HepG2 (cell line): ENCODE results near the gene ZIC4. TPM values are rescaled to one million over a fixed set of nuclear protein-coding genes. Genes with fewer than 3 reads are reported as not detected.

ENCODE experiments used
- ATAC-seq: fragments of 200-7000 bp; cut with Tn5 transposase; 3 replicates; pipeline ENCODE4 v1.9.1; 2020; ENCODE audit warnings: mild to moderate bottlenecking, moderate library complexity
- BruUV-seq: library from RNA; stranded (reverse); fragments of 400-500 nt; replicated peaks from 2 replicates; lab custom pipeline; 2021; lab: Mats Ljungman, UMichigan
- CTCF ChIA-PET: fragments of 300-600 bp; formaldehyde crosslinking; extraction: SDS; loops from one replicate; lab custom pipeline; 2021; ENCODE audit warnings: low total read pairs, inconsistent platforms, low intra/inter-chr PET ratio; lab: Yijun Ruan, JAX
- POLR2A ChIA-PET: fragments of 350-600 bp; sonication (Branson Sonifier 250); formaldehyde crosslinking; loops from one replicate; lab custom pipeline; 2020; ENCODE audit warnings: antibody characterized with exemption, inconsistent platforms; lab: Yijun Ruan, JAX
- DNase-seq: peaks from one replicate; pipeline ENCODE4 v3.0.0-alpha.2; 2015; ENCODE audit warnings: low spot score
- FAIRE-seq: peaks from 3 replicates; lab custom pipeline; 2011; peaks lifted over from hg19 to GRCh38; lab: Jason Lieb, UNC
- H2AFZ ChIP-seq: one replicate; pipeline ENCODE4 v1.6.1; 2011; ENCODE audit warnings: low read length, inconsistent platforms
- H3K27ac ChIP-seq: fragments of 300-600 bp; 3 replicates; pipeline ENCODE4 v1.8.0; 2011; ENCODE audit warnings: mixed run types, mild to moderate bottlenecking, mixed read lengths, low read length, inconsistent platforms; ENCODE audit not compliant: insufficient read depth; ENCODE audit errors: extremely low read length
- H3K27me3 ChIP-seq, 2 experiments: fragments of 200-600 bp in 1 of 2; 2 replicates in 1 of 2; 3 replicates in 1 of 2; pipeline versions ENCODE4 v1.6.0 to v1.8.0; 2011; ENCODE audit warnings: low read length in 2 of 2, mild to moderate bottlenecking in 2 of 2, moderate library complexity in 2 of 2, inconsistent platforms in 1 of 2; ENCODE audit not compliant: insufficient read depth in 2 of 2, control insufficient read depth in 1 of 2
- H3K36me3 ChIP-seq, 2 experiments: fragments of 200-600 bp in 1 of 2; replicated peaks in 1 of 2; 2 replicates in 1 of 2; 3 replicates in 1 of 2; pipeline versions ENCODE4 v1.5.1 to v1.8.0; 2011; ENCODE audit warnings: low read length in 2 of 2, inconsistent platforms in 1 of 2; ENCODE audit not compliant: insufficient read depth in 2 of 2, control insufficient read depth in 1 of 2
- H3K4me1 ChIP-seq: 2 replicates; pipeline ENCODE4 v1.5.1; 2012; ENCODE audit warnings: low read length, inconsistent platforms; ENCODE audit not compliant: insufficient read depth
- H3K4me2 ChIP-seq: 2 replicates; pipeline ENCODE4 v1.6.0; 2011; ENCODE audit warnings: low read depth, low read length, inconsistent platforms
- H3K4me3 ChIP-seq, 3 experiments: fragments of 200-600 bp in 1 of 3; sonication (generic), shearing (Covaris generic) in 1 of 3; replicated peaks in 1 of 3; 2 replicates each; pipeline ENCODE4 v1.5.1; 2011 to 2016; ENCODE audit warnings: low read length in 3 of 3, inconsistent platforms in 2 of 3, low read depth in 2 of 3, mild to moderate bottlenecking in 2 of 3, control low read depth in 1 of 3, mixed read lengths in 1 of 3; ENCODE audit not compliant: insufficient read depth in 1 of 3
- H3K79me2 ChIP-seq: one replicate; pipeline ENCODE4 v1.6.1; 2011; ENCODE audit warnings: low read length, inconsistent platforms; ENCODE audit not compliant: insufficient read depth
- H3K9ac ChIP-seq: 2 replicates; pipeline ENCODE4 v1.6.0; 2011; ENCODE audit warnings: mild to moderate bottlenecking, low read depth, low read length, inconsistent platforms; ENCODE audit not compliant: insufficient read depth
- H3K9me3 ChIP-seq: 2 replicates; pipeline ENCODE4 v1.5.1; 2012; ENCODE audit warnings: mild to moderate bottlenecking, low read length
- H4K20me1 ChIP-seq: 2 replicates; pipeline ENCODE4 v1.6.0; 2011; ENCODE audit warnings: inconsistent platforms, mild to moderate bottlenecking, low read length, moderate library complexity; ENCODE audit not compliant: insufficient read depth
- ADNP ChIP-seq: sonication (generic); formaldehyde crosslinking; IDR thresholded peaks from 2 replicates; pipeline ENCODE4 v1.4.0; 2020; ENCODE audit warnings: missing genetic modification reagents
- CBX1 ChIP-seq: IDR thresholded peaks from one replicate; pipeline ENCODE4 v1.6.1; 2016; ENCODE audit warnings: antibody characterized with exemption, low read depth
- HNRNPH1 ChIP-seq: fragments of 200-400 bp; formaldehyde crosslinking; optimal IDR thresholded peaks from 2 replicates; pipeline ENCODE3; 2017; ENCODE audit warnings: mild to moderate bottlenecking, low read depth, low read length
- MTA1 ChIP-seq: sonication (generic); formaldehyde crosslinking; IDR thresholded peaks from 2 replicates; pipeline ENCODE4 v1.4.0; 2020; ENCODE audit warnings: missing genetic modification reagents, mild to moderate bottlenecking, borderline replicate concordance
- REST ChIP-seq, 2 experiments: IDR thresholded peaks; 2 replicates each; pipeline ENCODE4 v1.6.1; 2011 to 2012; ENCODE audit warnings: low read length in 2 of 2, borderline replicate concordance in 1 of 2, low read depth in 1 of 2, mild to moderate bottlenecking in 1 of 2, moderate library complexity in 1 of 2
- RXRA ChIP-seq: sonication (generic); formaldehyde crosslinking; IDR thresholded peaks from 2 replicates; pipeline ENCODE4 v1.5.1; 2020; ENCODE audit warnings: missing genetic modification reagents
- SIN3B ChIP-seq: fragments of 150-350 bp; IDR thresholded peaks from 2 replicates; pipeline ENCODE4 v1.6.1; 2014; ENCODE audit warnings: low read length
- SMAD3 ChIP-seq: sonication (generic); formaldehyde crosslinking; IDR thresholded peaks from 2 replicates; pipeline ENCODE4 v1.4.0; 2020; ENCODE audit warnings: missing genetic modification reagents
- ZMYM4 ChIP-seq: sonication (generic); formaldehyde crosslinking; IDR thresholded peaks from 2 replicates; pipeline ENCODE4 v1.8.1; 2023; ENCODE audit warnings: mild to moderate bottlenecking, missing genetic modification reagents
- ZNF33A ChIP-seq: sonication (generic); formaldehyde crosslinking; IDR thresholded peaks from 2 replicates; pipeline ENCODE4 v1.5.1; 2020; ENCODE audit warnings: missing genetic modification reagents, mild to moderate bottlenecking, moderate library complexity, borderline replicate concordance
- ZNF510 ChIP-seq: sonication (generic); formaldehyde crosslinking; IDR thresholded peaks from 2 replicates; pipeline ENCODE4 v1.4.0; 2020; ENCODE audit warnings: low read depth, mild to moderate bottlenecking, missing genetic modification reagents
- ZNF7 ChIP-seq: IDR thresholded peaks from 2 replicates; pipeline ENCODE4 v1.6.1; 2016; ENCODE audit warnings: missing biosample characterization, missing genetic modification reagents
- WGBS: methylation state at CpG from one replicate; pipeline ENCODE4 v1.1.6; 2017; ENCODE audit warnings: low lambda C conversion rate; 5-methylcytosine and 5-hydroxymethylcytosine counted together
- in situ Hi-C: cut with HindIII; loops from 2 replicates; pipeline ENCODE4 v1.10.0; 2017; ENCODE audit warnings: low pct_unique_long_range_greater_than_20kb; ENCODE audit not compliant: extremely low pct_ligation_motif_present
- intact Hi-C: fragments of 100-400 bp; cut with micrococcal nuclease; formaldehyde crosslinking; loops from one replicate; pipeline ENCODE4 v1.10.0; 2022; ENCODE audit not compliant: unreplicated experiment
- polyA plus RNA-seq, 8 experiments: library from polyadenylated mRNA; depleted of rRNA in 3 of 8; stranded (reverse) in 7 of 8; unstranded in 1 of 8; fragments of >200 nt; fragmentation: Illumina TruSeq in 4 of 8; extraction: Trizol in 4 of 8; gene quantifications; 2 replicates each; pipeline versions ENCODE4 v1.2.1 to v1.2.3, GENCODE V29; 2011 to 2016; ENCODE audit warnings: low read depth in 4 of 8, missing spikeins in 1 of 8, mixed read lengths in 1 of 8; ENCODE audit not compliant: insufficient read depth in 1 of 8
- total RNA-seq, 5 experiments: library from RNA; depleted of rRNA; stranded (reverse); fragments of >200 nt; fragmentation: Illumina TruSeq; extraction: Trizol; gene quantifications; 2 replicates each; pipeline ENCODE4 v1.2.3, GENCODE V29; 2016; ENCODE audit warnings: low read depth in 1 of 5
- TF ChIP-seq, protein P1 (sequence below): sonication (generic); formaldehyde crosslinking; IDR thresholded peaks from 2 replicates; pipeline ENCODE4 v1.9.0; 2022; ENCODE audit warnings: missing genetic modification reagents, mild to moderate bottlenecking, borderline replicate concordance
- TF ChIP-seq, protein P2 (sequence below): IDR thresholded peaks from 2 replicates; pipeline ENCODE4 v1.6.1; 2018; ENCODE audit warnings: missing genetic modification reagents
- TF ChIP-seq, protein P3 (sequence below): sonication (generic); formaldehyde crosslinking; IDR thresholded peaks from 2 replicates; pipeline ENCODE4 v1.5.0; 2020; ENCODE audit warnings: missing genetic modification reagents

ZIC4 gene
- total and polyA plus RNA-seq, 2 of the 13 experiments (the other 11 are each of a cell fraction or from before 2014, with no cell fraction given): not detected

GRCh38 chr3:147365196-147366115, 40.9 kb downstream of the ZIC4 start:
- ChIA-PET POLR2A (no interaction called here), CTCF (no interaction called here)
- TF ChIP-seq ADNP (CRISPR knock-in tag) (no peak), SMAD3 (no peak), REST (IDR thresholded peaks at IDR 0.05; ENCODE audit: borderline replicate concordance in 1 of 2, low read depth in 1 of 2, low read length in 2 of 2) (no peak), MTA1 (CRISPR knock-in tag) (no peak), RXRA (CRISPR knock-in tag) (no peak), ZNF33A (CRISPR knock-in tag) (no peak), ZNF7 (no peak), ZMYM4 (CRISPR knock-in tag) (no peak), ZNF510 (CRISPR knock-in tag) (no peak), CBX1 (no peak), HNRNPH1 (no peak), SIN3B (no peak)
- TF ChIP-seq, protein P1, sequence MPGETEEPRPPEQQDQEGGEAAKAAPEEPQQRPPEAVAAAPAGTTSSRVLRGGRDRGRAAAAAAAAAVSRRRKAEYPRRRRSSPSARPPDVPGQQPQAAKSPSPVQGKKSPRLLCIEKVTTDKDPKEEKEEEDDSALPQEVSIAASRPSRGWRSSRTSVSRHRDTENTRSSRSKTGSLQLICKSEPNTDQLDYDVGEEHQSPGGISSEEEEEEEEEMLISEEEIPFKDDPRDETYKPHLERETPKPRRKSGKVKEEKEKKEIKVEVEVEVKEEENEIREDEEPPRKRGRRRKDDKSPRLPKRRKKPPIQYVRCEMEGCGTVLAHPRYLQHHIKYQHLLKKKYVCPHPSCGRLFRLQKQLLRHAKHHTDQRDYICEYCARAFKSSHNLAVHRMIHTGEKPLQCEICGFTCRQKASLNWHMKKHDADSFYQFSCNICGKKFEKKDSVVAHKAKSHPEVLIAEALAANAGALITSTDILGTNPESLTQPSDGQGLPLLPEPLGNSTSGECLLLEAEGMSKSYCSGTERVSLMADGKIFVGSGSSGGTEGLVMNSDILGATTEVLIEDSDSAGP (CRISPR knock-in tag): no peak
- TF ChIP-seq, protein P2, sequence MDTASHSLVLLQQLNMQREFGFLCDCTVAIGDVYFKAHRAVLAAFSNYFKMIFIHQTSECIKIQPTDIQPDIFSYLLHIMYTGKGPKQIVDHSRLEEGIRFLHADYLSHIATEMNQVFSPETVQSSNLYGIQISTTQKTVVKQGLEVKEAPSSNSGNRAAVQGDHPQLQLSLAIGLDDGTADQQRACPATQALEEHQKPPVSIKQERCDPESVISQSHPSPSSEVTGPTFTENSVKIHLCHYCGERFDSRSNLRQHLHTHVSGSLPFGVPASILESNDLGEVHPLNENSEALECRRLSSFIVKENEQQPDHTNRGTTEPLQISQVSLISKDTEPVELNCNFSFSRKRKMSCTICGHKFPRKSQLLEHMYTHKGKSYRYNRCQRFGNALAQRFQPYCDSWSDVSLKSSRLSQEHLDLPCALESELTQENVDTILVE (CRISPR knock-in tag): no peak
- TF ChIP-seq, protein P3, sequence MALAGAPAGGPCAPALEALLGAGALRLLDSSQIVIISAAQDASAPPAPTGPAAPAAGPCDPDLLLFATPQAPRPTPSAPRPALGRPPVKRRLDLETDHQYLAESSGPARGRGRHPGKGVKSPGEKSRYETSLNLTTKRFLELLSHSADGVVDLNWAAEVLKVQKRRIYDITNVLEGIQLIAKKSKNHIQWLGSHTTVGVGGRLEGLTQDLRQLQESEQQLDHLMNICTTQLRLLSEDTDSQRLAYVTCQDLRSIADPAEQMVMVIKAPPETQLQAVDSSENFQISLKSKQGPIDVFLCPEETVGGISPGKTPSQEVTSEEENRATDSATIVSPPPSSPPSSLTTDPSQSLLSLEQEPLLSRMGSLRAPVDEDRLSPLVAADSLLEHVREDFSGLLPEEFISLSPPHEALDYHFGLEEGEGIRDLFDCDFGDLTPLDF (CRISPR knock-in tag): no peak

More at GRCh38 chr3:147365196-147366115, 40.9 kb downstream of the ZIC4 start:
- H3K27ac ChIP-seq: no peak overlapping the region
- peaks cover 18% of the 10 kb centered on the region for H3K4me1 ChIP-seq
- FAIRE-seq (no peak), ATAC-seq (no peak), DNase-seq (no peak)
- H2AFZ ChIP-seq: no peak overlapping the region
- H4K20me1 ChIP-seq: no peaks in the 10 kb centered on the region
- H3K4me2 ChIP-seq: no peak overlapping the region
- no peaks in the 10 kb centered on the region for H3K36me3 ChIP-seq
- BruUV-seq: no TSS peak
- peaks cover 0 to 7% of the 10 kb centered on the region in 2 experiments; a peak in 2 of 5 replicates for H3K27me3 ChIP-seq
- 1% methylated on average over 6 of the region's 6 CpGs for WGBS
- in situ Hi-C loops (no loop called here), intact Hi-C loops (loop anchor here (5.0 to 10.0 kb wide), 3 partner anchors 249 to 1211 kb away; no protein-coding TSS in a partner anchor)
- H3K4me3 ChIP-seq: no peak overlapping the region
- no peaks in the 10 kb centered on the region for H3K79me2 ChIP-seq
- no peak overlapping the region for H3K9ac ChIP-seq
- H3K9me3 ChIP-seq: no peaks in the 10 kb centered on the region
